DMS114 treated with DMSO at 0.1 percent for 48 hours (cell line): ENCODE measurements around the gene MCTP2.

ENCODE experiments used
- DNase-seq: peaks from one replicate; lab custom pipeline; 2025; ENCODE audit not compliant: unreplicated experiment; lab: John Stamatoyannopoulos, UW

Gene MCTP2

GRCh38 chr15:94381384-94381783 is 150.0 kb downstream of the MCTP2 start:
- DNase-seq = no peak

GRCh38 chr15:94383041-94383440 is 151.7 kb downstream of the MCTP2 start:
- no peak for DNase-seq

GRCh38 chr15:94383706-94384105 is 152.3 kb downstream of the MCTP2 start:
- DNase-seq = no peak

GRCh38 chr15:94385441-94385840 is 154.1 kb downstream of the MCTP2 start:
- no peak for DNase-seq

- no peak for DNase-seq
Measured at GRCh38 chr15:94386351-94386750, 155.0 kb downstream of the MCTP2 start.

GRCh38 chr15:94387442-94387841 is 156.1 kb downstream of the MCTP2 start:
- DNase-seq = no peak

- DNase-seq = no peak
Measured at GRCh38 chr15:94387849-94388441, 156.6 kb downstream of the MCTP2 start.

- DNase-seq = no peak
Measured at GRCh38 chr15:94395640-94396039, 164.3 kb downstream of the MCTP2 start.

GRCh38 chr15:94397337-94397736 is 166.0 kb downstream of the MCTP2 start:
- DNase-seq = no peak

GRCh38 chr15:94398001-94398400 is 166.6 kb downstream of the MCTP2 start:
- DNase-seq = no peak

GRCh38 chr15:94400526-94401298 is 169.4 kb downstream of the MCTP2 start:
- no peak for DNase-seq

GRCh38 chr15:94403331-94403730 is 172.0 kb downstream of the MCTP2 start:
- no peak for DNase-seq

- no peak for DNase-seq
Measured at GRCh38 chr15:94404733-94405283, 173.4 kb downstream of the MCTP2 start.

GRCh38 chr15:94411285-94411684 is 179.9 kb downstream of the MCTP2 start:
- no peak for DNase-seq

GRCh38 chr15:94411846-94412245 is 180.5 kb downstream of the MCTP2 start:
- DNase-seq = no peak

- DNase-seq = peak; percentile 52
Measured at GRCh38 chr15:94412979-94413746, 181.8 kb downstream of the MCTP2 start.

GRCh38 chr15:94414916-94415315 is 183.6 kb downstream of the MCTP2 start:
- DNase-seq = no peak

GRCh38 chr15:94416267-94416666 is 184.9 kb downstream of the MCTP2 start:
- DNase-seq = no peak

- no peak for DNase-seq
Measured at GRCh38 chr15:94416820-94417219, 185.5 kb downstream of the MCTP2 start.

GRCh38 chr15:94417501-94418293 is 186.3 kb downstream of the MCTP2 start:
- DNase-seq = no peak

GRCh38 chr15:94421706-94422105 is 190.3 kb downstream of the MCTP2 start:
- DNase-seq = no peak
